ENCODE results near the gene NR2F1-AS1.

Gene NR2F1-AS1

GRCh38 chr5:93462916-93463315 is 118.1 kb downstream of the NR2F1-AS1 start:
- TF ChIP-seq REST (IDR thresholded peaks at IDR 0.05; ENCODE audit: insufficient read depth in 1 of 2, low read depth in 2 of 2, low read length in 2 of 2) (no peak), TAF1 (IDR thresholded peaks at IDR 0.05; ENCODE audit: borderline replicate concordance, insufficient read depth, low read length) (no peak), SIN3A (IDR thresholded peaks at IDR 0.05; ENCODE audit: borderline replicate concordance, insufficient read depth, low read length) (no peak), FOXP2 (optimal IDR thresholded peaks at IDR 0.05; ENCODE audit: borderline replicate concordance, extremely low read depth, extremely low read length, insufficient read depth) (no peak), POLR2AphosphoS5 (IDR thresholded peaks at IDR 0.05; ENCODE audit: low read depth, low read length) (no peak)

GRCh38 chr5:93461756-93462155 is 119.3 kb downstream of the NR2F1-AS1 start:
- TF ChIP-seq SIN3A (IDR thresholded peaks at IDR 0.05; ENCODE audit: borderline replicate concordance, insufficient read depth, low read length) = no peak
- TF ChIP-seq POLR2AphosphoS5 (IDR thresholded peaks at IDR 0.05; ENCODE audit: low read depth, low read length) = no peak
- no peak for TF ChIP-seq REST (IDR thresholded peaks at IDR 0.05; ENCODE audit: insufficient read depth in 1 of 2, low read depth in 2 of 2, low read length in 2 of 2)
- TF ChIP-seq TAF1 (IDR thresholded peaks at IDR 0.05; ENCODE audit: borderline replicate concordance, insufficient read depth, low read length) = no peak
- no peak for TF ChIP-seq FOXP2 (optimal IDR thresholded peaks at IDR 0.05; ENCODE audit: borderline replicate concordance, extremely low read depth, extremely low read length, insufficient read depth)

- TF ChIP-seq REST (IDR thresholded peaks at IDR 0.05; ENCODE audit: insufficient read depth in 1 of 2, low read depth in 2 of 2, low read length in 2 of 2) (no peak), TAF1 (IDR thresholded peaks at IDR 0.05; ENCODE audit: borderline replicate concordance, insufficient read depth, low read length) (no peak), POLR2AphosphoS5 (IDR thresholded peaks at IDR 0.05; ENCODE audit: low read depth, low read length) (no peak), SIN3A (IDR thresholded peaks at IDR 0.05; ENCODE audit: borderline replicate concordance, insufficient read depth, low read length) (no peak), FOXP2 (optimal IDR thresholded peaks at IDR 0.05; ENCODE audit: borderline replicate concordance, extremely low read depth, extremely low read length, insufficient read depth) (no peak)
These were observed 120.7 kb downstream of the NR2F1-AS1 start for GRCh38 chr5:93460286-93460685.

- TF ChIP-seq POLR2AphosphoS5 (IDR thresholded peaks at IDR 0.05; ENCODE audit: low read depth, low read length) = no peak
- no peak for TF ChIP-seq REST (IDR thresholded peaks at IDR 0.05; ENCODE audit: insufficient read depth in 1 of 2, low read depth in 2 of 2, low read length in 2 of 2)
- no peak for TF ChIP-seq TAF1 (IDR thresholded peaks at IDR 0.05; ENCODE audit: borderline replicate concordance, insufficient read depth, low read length)
- TF ChIP-seq SIN3A (IDR thresholded peaks at IDR 0.05; ENCODE audit: borderline replicate concordance, insufficient read depth, low read length) = no peak
- no peak for TF ChIP-seq FOXP2 (optimal IDR thresholded peaks at IDR 0.05; ENCODE audit: borderline replicate concordance, extremely low read depth, extremely low read length, insufficient read depth)
These were observed 126.1 kb downstream of the NR2F1-AS1 start for GRCh38 chr5:93454896-93455295.

- TF ChIP-seq POLR2AphosphoS5 (IDR thresholded peaks at IDR 0.05; ENCODE audit: low read depth, low read length) (no peak), REST (IDR thresholded peaks at IDR 0.05; ENCODE audit: insufficient read depth in 1 of 2, low read depth in 2 of 2, low read length in 2 of 2) (no peak), SIN3A (IDR thresholded peaks at IDR 0.05; ENCODE audit: borderline replicate concordance, insufficient read depth, low read length) (no peak), TAF1 (IDR thresholded peaks at IDR 0.05; ENCODE audit: borderline replicate concordance, insufficient read depth, low read length) (no peak), FOXP2 (optimal IDR thresholded peaks at IDR 0.05; ENCODE audit: borderline replicate concordance, extremely low read depth, extremely low read length, insufficient read depth) (no peak)
These were observed 128.8 kb downstream of the NR2F1-AS1 start for GRCh38 chr5:93452255-93452654.
